SU-DHL-6 (cell line): ENCODE results near the gene STAU1.

Experiments used
- EZH2phosphoT487 ChIP-seq: fragments of 200-600 bp; sonication (generic), shearing (Covaris generic); conservative IDR thresholded peaks from 2 replicates; pipeline ENCODE4 v1.6.1; 2018; ENCODE audit warnings: mild to moderate bottlenecking, antibody characterized with exemption, low read length, moderate library complexity, mixed read lengths
- TF ChIP-seq, protein P1 (sequence below): fragments of 200-600 bp; sonication (generic); IDR thresholded peaks from one replicate; pipeline ENCODE4 v1.5.1; 2017; ENCODE audit warnings: antibody characterized with exemption, mild to moderate bottlenecking, low read length, moderate library complexity; ENCODE audit not compliant: insufficient read depth, poor library complexity, severe bottlenecking

DNA sequence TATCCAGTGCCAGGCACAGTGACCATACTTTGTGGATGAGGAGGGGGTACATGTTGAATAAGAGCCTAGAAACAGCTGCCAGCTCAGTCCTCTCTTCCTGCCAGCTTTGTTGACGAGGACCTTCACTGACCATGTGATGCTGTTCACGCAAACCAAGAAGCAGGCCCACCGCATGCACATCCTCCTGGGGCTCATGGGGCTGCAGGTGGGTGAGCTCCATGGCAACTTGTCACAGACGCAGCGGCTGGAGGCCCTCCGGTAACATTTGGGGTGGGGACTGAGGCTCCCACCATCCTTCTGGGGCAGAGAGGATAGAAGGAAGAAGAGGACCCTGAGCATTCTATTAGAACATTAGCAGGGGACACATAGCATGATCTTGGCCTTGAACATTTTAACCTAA lies 46.7 kb upstream of the STAU1 start:
- TF ChIP-seq, protein P1, sequence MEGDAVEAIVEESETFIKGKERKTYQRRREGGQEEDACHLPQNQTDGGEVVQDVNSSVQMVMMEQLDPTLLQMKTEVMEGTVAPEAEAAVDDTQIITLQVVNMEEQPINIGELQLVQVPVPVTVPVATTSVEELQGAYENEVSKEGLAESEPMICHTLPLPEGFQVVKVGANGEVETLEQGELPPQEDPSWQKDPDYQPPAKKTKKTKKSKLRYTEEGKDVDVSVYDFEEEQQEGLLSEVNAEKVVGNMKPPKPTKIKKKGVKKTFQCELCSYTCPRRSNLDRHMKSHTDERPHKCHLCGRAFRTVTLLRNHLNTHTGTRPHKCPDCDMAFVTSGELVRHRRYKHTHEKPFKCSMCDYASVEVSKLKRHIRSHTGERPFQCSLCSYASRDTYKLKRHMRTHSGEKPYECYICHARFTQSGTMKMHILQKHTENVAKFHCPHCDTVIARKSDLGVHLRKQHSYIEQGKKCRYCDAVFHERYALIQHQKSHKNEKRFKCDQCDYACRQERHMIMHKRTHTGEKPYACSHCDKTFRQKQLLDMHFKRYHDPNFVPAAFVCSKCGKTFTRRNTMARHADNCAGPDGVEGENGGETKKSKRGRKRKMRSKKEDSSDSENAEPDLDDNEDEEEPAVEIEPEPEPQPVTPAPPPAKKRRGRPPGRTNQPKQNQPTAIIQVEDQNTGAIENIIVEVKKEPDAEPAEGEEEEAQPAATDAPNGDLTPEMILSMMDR: no peak
- TF ChIP-seq EZH2phosphoT487: no peak
